GM21447 (cell line): ENCODE results near the gene KRT16.
A peak's percentile ranks its signal among the peaks of the same experiment; 100 is the strongest.
"Not testable (repeated sequence)": the region's sequence is repeated elsewhere in the genome, so short reads cannot be mapped to it uniquely, and the experiment has no call there.

Experiments used
- ATAC-seq: cut with Tn5 transposase; IDR thresholded peaks from one replicate; pipeline ENCODE4 v1.9.1; 2021; ENCODE audit not compliant: unreplicated experiment

KRT16 gene

GRCh38 chr17:41612376-41613160 is at the start of gene KRT16:
Gene KRT16 (minus strand): TSS chr17:41612767. CDS start chr17:41612688, 79 bp downstream.
- ATAC-seq = not testable (repeated sequence)

GRCh38 chr17:41660221-41660711 is 47.7 kb upstream of the KRT16 start:
- ATAC-seq = no peak

- no peak for ATAC-seq
Observed at GRCh38 chr17:41659427-41660212, 47.1 kb upstream of the KRT16 start.

GRCh38 chr17:41658846-41659245 is 46.3 kb upstream of the KRT16 start:
- ATAC-seq = no peak

- ATAC-seq = no peak
Observed at GRCh38 chr17:41657936-41658335, 45.4 kb upstream of the KRT16 start.

GRCh38 chr17:41657176-41657754 is 44.7 kb upstream of the KRT16 start:
- ATAC-seq = no peak

GRCh38 chr17:41656249-41657023 is 43.9 kb upstream of the KRT16 start:
- no peak for ATAC-seq

- ATAC-seq = no peak
Observed at GRCh38 chr17:41655611-41656111, 43.1 kb upstream of the KRT16 start.

GRCh38 chr17:41654678-41655607 is 42.4 kb upstream of the KRT16 start:
- ATAC-seq = no peak

GRCh38 chr17:41653892-41654677 is 41.5 kb upstream of the KRT16 start:
- no peak for ATAC-seq

- no peak for ATAC-seq
Observed at GRCh38 chr17:41653421-41653820, 40.9 kb upstream of the KRT16 start.

- ATAC-seq = no peak
Observed at GRCh38 chr17:41652461-41652970, 39.9 kb upstream of the KRT16 start.

GRCh38 chr17:41651625-41652460 is 39.3 kb upstream of the KRT16 start:
- no peak for ATAC-seq

GRCh38 chr17:41650794-41651624 is 38.4 kb upstream of the KRT16 start:
- ATAC-seq = no peak

- no peak for ATAC-seq
Observed at GRCh38 chr17:41649923-41650519, 37.5 kb upstream of the KRT16 start.

GRCh38 chr17:41648411-41649195 is 36.0 kb upstream of the KRT16 start:
- peak; percentile 53 for ATAC-seq
